GM23338 (cell line): ENCODE data around the gene DUSP5.

Source experiments
- CREB1 ChIP-seq: fragments of 250-450 bp; sonication (Bioruptor Pico); IDR thresholded peaks from 2 replicates; pipeline ENCODE4 v1.5.0; 2020; ENCODE audit warnings: low read depth, mild to moderate bottlenecking, moderate library complexity
- CTCF ChIP-seq, 2 experiments: fragments of 200-600 bp in 1 of 2; sonication (generic) in 1 of 2; conservative IDR thresholded peaks; 2 replicates each; pipeline versions ENCODE4 v1.5.1 to v1.6.1; 2016 to 2017; ENCODE audit warnings: antibody characterized with exemption in 2 of 2, low read depth in 2 of 2, mild to moderate bottlenecking in 2 of 2, moderate library complexity in 1 of 2
- EZH2 ChIP-seq: fragments of 200-600 bp; sonication (generic); IDR thresholded peaks from one replicate; pipeline ENCODE4 v1.8.0; 2017; ENCODE audit warnings: antibody characterized with exemption, mild to moderate bottlenecking, low read depth; ENCODE audit not compliant: unreplicated experiment
- EZH2phosphoT487 ChIP-seq: fragments of 200-600 bp; sonication (generic); IDR thresholded peaks from one replicate; pipeline ENCODE4 v1.8.1; 2018; ENCODE audit warnings: antibody characterized with exemption; ENCODE audit not compliant: unreplicated experiment
- JUNB ChIP-seq: IDR thresholded peaks from one replicate; pipeline ENCODE4 v1.6.1; 2016; ENCODE audit warnings: antibody characterized with exemption; ENCODE audit not compliant: unreplicated experiment
- POLR2AphosphoS5 ChIP-seq: IDR thresholded peaks from 2 replicates; pipeline ENCODE4 v1.6.1; 2016; ENCODE audit warnings: antibody characterized with exemption, low read depth
- REST ChIP-seq: IDR thresholded peaks from one replicate; pipeline ENCODE4 v1.6.1; 2018; ENCODE audit warnings: antibody characterized with exemption; ENCODE audit not compliant: unreplicated experiment
- ZNF114 ChIP-seq: fragments of 250-450 bp; sonication (Bioruptor Pico); IDR thresholded peaks from 2 replicates; pipeline ENCODE4 v1.5.0; 2020; ENCODE audit warnings: mild to moderate bottlenecking, moderate library complexity
- ZNF331 ChIP-seq: fragments of 250-450 bp; sonication (Bioruptor Pico); IDR thresholded peaks from 2 replicates; pipeline ENCODE4 v1.5.0; 2020; ENCODE audit warnings: low read depth, mild to moderate bottlenecking, moderate library complexity
- ZNF462 ChIP-seq: fragments of 250-450 bp; sonication (Bioruptor Pico); IDR thresholded peaks from 2 replicates; pipeline ENCODE4 v1.5.0; 2020; ENCODE audit warnings: mild to moderate bottlenecking, moderate library complexity

- TF ChIP-seq REST, result no peak
- no peak for TF ChIP-seq CTCF (conservative IDR thresholded peaks at IDR 0.05; ENCODE audit: low read depth in 2 of 2)
- no peak for TF ChIP-seq POLR2AphosphoS5
- TF ChIP-seq EZH2, result no peak
- no peak for TF ChIP-seq JUNB
- TF ChIP-seq EZH2phosphoT487, result no peak
- no peak for TF ChIP-seq ZNF462 (CRISPR knock-in tag)
- TF ChIP-seq CREB1, result no peak
- no peak for TF ChIP-seq ZNF331
- TF ChIP-seq ZNF114 (CRISPR knock-in tag), result no peak
Measured at GRCh38 chr10:110501142-110501937, 3.6 kb downstream of the DUSP5 start.
